ENCODE results near the gene CFAP43. TPM values are rescaled to one million over a fixed set of nuclear protein-coding genes. Genes with fewer than 3 reads are reported as not detected.
A peak's percentile ranks its signal among the peaks of the same experiment; 100 is the strongest.

The CFAP43 gene
- total and polyA plus RNA-seq, 10 of the 15 experiments (the other 5 are each of a cell fraction or from before 2014, with no cell fraction given): 0.06 to 0.14 (median 0.10) TPM; not detected in 5

- TF ChIP-seq WRNIP1 (IDR thresholded peaks at IDR 0.05; ENCODE audit: borderline replicate concordance, low read depth, low read length) (no peak), ZBED1 (IDR thresholded peaks at IDR 0.05; ENCODE audit: borderline replicate concordance) (no peak), SKIL (IDR thresholded peaks at IDR 0.05; ENCODE audit: low read depth, poor library complexity, severe bottlenecking) (no peak), MXI1 (IDR thresholded peaks at IDR 0.05; ENCODE audit: low read depth, low read length) (peak; percentile 97), ZBTB11 (CRISPR knock-in tag; IDR thresholded peaks at IDR 0.05) (no peak), E2F4 (IDR thresholded peaks at IDR 0.05; ENCODE audit: low read depth, low read length) (peak; percentile 73), ZNF687 (IDR thresholded peaks at IDR 0.05) (no peak), ZNF384 (IDR thresholded peaks at IDR 0.05; ENCODE audit: borderline replicate concordance, low read depth, low read length) (no peak), EED (IDR thresholded peaks at IDR 0.05; ENCODE audit: low read depth) (no peak), PRDM15 (CRISPR knock-in tag; IDR thresholded peaks at IDR 0.05) (no peak), NFIC (IDR thresholded peaks at IDR 0.05; ENCODE audit: low read depth, low read length) (no peak)
These were observed at the start of gene CFAP43 (continued) for GRCh38 chr10:104231784-104232612.

All from GM12878 (cell line).